Activated B cell treated with CpG ODN at 0.5 μM for 24 hours (primary cell): Measurements from ENCODE around the gene NUAK2. TPM values are rescaled to one million over a fixed set of nuclear protein-coding genes. Genes with fewer than 3 reads are reported as not detected.

Experiments
- ATAC-seq: fragments of 200-7000 bp; cut with Tn5 transposase; one replicate; pipeline ENCODE4 v1.10.0; 2021; ENCODE audit warnings: low read depth, mild to moderate bottlenecking, moderate library complexity
- CTCF ChIA-PET: fragments of 350-600 bp; sonication (Branson Sonifier 250); formaldehyde crosslinking; loops from one replicate; lab custom pipeline; 2021; ENCODE audit warnings: antibody characterized with exemption; lab: Charles Lee
- POLR2A ChIA-PET: fragments of 350-600 bp; sonication (Branson Sonifier 250); formaldehyde crosslinking; loops from one replicate; lab custom pipeline; 2021; ENCODE audit warnings: antibody characterized with exemption; lab: Charles Lee
- DNase-seq: peaks from one replicate; pipeline ENCODE4 v3.0.0; 2022
- H3K27ac Mint-ChIP-seq: one replicate; pipeline ENCODE4 v1.8.0; 2020; ENCODE audit warnings: mixed read lengths
- H3K27me3 Mint-ChIP-seq: one replicate; pipeline ENCODE4 v1.8.0; 2021; ENCODE audit warnings: mixed read lengths
- H3K36me3 Mint-ChIP-seq: one replicate; pipeline ENCODE4 v1.8.0; 2021; ENCODE audit warnings: low read depth, mixed read lengths
- H3K4me1 Mint-ChIP-seq: one replicate; pipeline ENCODE4 v1.8.0; 2021; ENCODE audit warnings: mixed read lengths
- H3K4me3 Mint-ChIP-seq: one replicate; pipeline ENCODE4 v1.8.0; 2020; ENCODE audit warnings: mild to moderate bottlenecking, mixed read lengths
- H3K9me3 Mint-ChIP-seq: one replicate; pipeline ENCODE4 v1.8.0; 2020; ENCODE audit warnings: mixed read lengths
- CTCF ChIP-seq: fragments of 200-600 bp; IDR thresholded peaks from one replicate; pipeline ENCODE4 v1.8.0; 2022; ENCODE audit warnings: antibody characterized with exemption, mild to moderate bottlenecking
- intact Hi-C: fragments of 100-400 bp; cut with micrococcal nuclease; formaldehyde crosslinking; loops from one replicate; pipeline ENCODE4 v1.15.1; 2024
- total RNA-seq: library from RNA; stranded (reverse); gene quantifications from 2 replicates; pipeline ENCODE4 v1.2.3, GENCODE V29; 2022

The NUAK2 gene
- total RNA-seq, 1 donor from 2014 or later = 26.2 TPM

- Mint-ChIP-seq H3K4me3 (no peak overlapping the region), H3K27me3 (no peaks in the 10 kb centered on the region), H3K27ac (peak overlapping the region; percentile 35), H3K9me3 (no peaks in the 10 kb centered on the region), H3K36me3 (no peaks in the 10 kb centered on the region), H3K4me1 (peaks cover 80% of the 10 kb centered on the region)
- intact Hi-C loops = no loop called here
- ChIA-PET CTCF (interaction anchor here (4.3 to 10.5 kb wide), 5 partner anchors 9 to 248 kb away, joined by 41 to 585 read pairs (median 139); partner anchors contain the start of gene NUAK2), POLR2A (interaction anchor here (7.7 to 35.7 kb wide), 2 partner anchors 10 to 39 kb away, joined by 196 to 1622 read pairs; partner anchors contain the start of gene NUAK2)
- ATAC-seq (no peak), DNase-seq (no peak)
- TF ChIP-seq CTCF = no peak
Observed at GRCh38 chr1:205276689-205277065, 44.9 kb downstream of the NUAK2 start.

GRCh38 chr1:205275916-205276688 lies 45.4 kb downstream of the NUAK2 start:
- CTCF ChIA-PET = interaction anchor here (0.6 to 10.5 kb wide), 7 partner anchors 10 to 249 kb away, joined by 3 to 585 read pairs (median 54); partner anchors contain the start of gene NUAK2
- Mint-ChIP-seq H3K36me3 (no peaks in the 10 kb centered on the region), H3K27ac (peak overlapping the region; percentile 35), H3K27me3 (no peaks in the 10 kb centered on the region), H3K9me3 (no peaks in the 10 kb centered on the region), H3K4me3 (no peak overlapping the region), H3K4me1 (peaks cover 79% of the 10 kb centered on the region)
- DNase-seq (no peak), ATAC-seq (no peak)
- POLR2A ChIA-PET = interaction anchor here (7.7 to 35.7 kb wide), 2 partner anchors 11 to 39 kb away, joined by 196 to 1622 read pairs; partner anchors contain the start of gene NUAK2
- intact Hi-C loops = no loop called here
- no peak for TF ChIP-seq CTCF

GRCh38 chr1:205275133-205275532 lies 46.4 kb downstream of the NUAK2 start:
- peak; percentile 32 for ATAC-seq
- TF ChIP-seq CTCF = no peak

GRCh38 chr1:205274041-205274691 lies 47.4 kb downstream of the NUAK2 start:
- H3K36me3 Mint-ChIP-seq = no peaks in the 10 kb centered on the region
- ATAC-seq (peak; percentile 33), DNase-seq (no peak)
- no peak for TF ChIP-seq CTCF
- H3K27ac Mint-ChIP-seq = peak overlapping the region; percentile 76
- H3K27me3 Mint-ChIP-seq = no peaks in the 10 kb centered on the region
- POLR2A ChIA-PET = interaction anchor here (0.9 to 35.7 kb wide), 10 partner anchors 13 to 213 kb away, joined by 3 to 1622 read pairs (median 4); partner anchors contain the start of gene NUAK2
- intact Hi-C loops = no loop called here
- no peaks in the 10 kb centered on the region for H3K9me3 Mint-ChIP-seq
- peaks cover 60% of the 10 kb centered on the region for H3K4me1 Mint-ChIP-seq
- H3K4me3 Mint-ChIP-seq = peak overlapping the region; percentile 35
- CTCF ChIA-PET = interaction anchor here (0.9 to 10.5 kb wide), 31 partner anchors 12 to 319 kb away, joined by 3 to 585 read pairs (median 9); partner anchors contain the start of genes BLACAT1, KLHDC8A, NUAK2 and RBBP5

More at GRCh38 chr1:205275133-205275532, 46.4 kb downstream of the NUAK2 start:
- ChIA-PET CTCF (interaction anchor here (0.8 to 10.5 kb wide), 11 partner anchors 11 to 250 kb away, joined by 3 to 585 read pairs (median 41); partner anchors contain the start of genes KLHDC8A and NUAK2), POLR2A (interaction anchor here (0.8 to 35.7 kb wide), 3 partner anchors 12 to 75 kb away, joined by 5 to 1622 read pairs (median 196); partner anchors contain the start of gene NUAK2)
- peaks cover 69% of the 10 kb centered on the region for H3K4me1 Mint-ChIP-seq
- no peaks in the 10 kb centered on the region for H3K9me3 Mint-ChIP-seq
- H3K36me3 Mint-ChIP-seq = no peaks in the 10 kb centered on the region
- no peaks in the 10 kb centered on the region for H3K27me3 Mint-ChIP-seq
- no peak for DNase-seq
- H3K4me3 Mint-ChIP-seq = peak overlapping the region; percentile 35
- intact Hi-C loops = no loop called here
- H3K27ac Mint-ChIP-seq = peak overlapping the region; percentile 61
